HEK293 (cell line): ENCODE data around the gene FDXACB1.

ENCODE experiments used
- CTCF ChIA-PET: fragments of 350-600 bp; formaldehyde crosslinking; extraction: SDS; loops from one replicate; lab custom pipeline; 2021; ENCODE audit warnings: antibody characterized with exemption; lab: Yijun Ruan, JAX
- POLR2A ChIA-PET: fragments of 300-600 bp; formaldehyde crosslinking; extraction: SDS; loops from one replicate; lab custom pipeline; 2020; ENCODE audit warnings: antibody characterized with exemption, inconsistent platforms; lab: Yijun Ruan, JAX
- H3K27ac ChIP-seq: fragments of 200-500 bp; sonication (Bioruptor generic); 2 replicates; pipeline ENCODE4 v1.5.1; 2014; ENCODE audit warnings: low read depth, low read length, control low read depth, inconsistent platforms; ENCODE audit errors: extremely low read depth
- H3K36me3 ChIP-seq, 2 experiments: fragments of 200-500 bp in 1 of 2; sonication (Bioruptor generic) in 1 of 2; 1 replicate in 1 of 2; 2 replicates in 1 of 2; pipeline ENCODE4 v1.5.1; 2014 to 2017; ENCODE audit warnings: inconsistent platforms in 2 of 2, low read length in 2 of 2; ENCODE audit not compliant: control insufficient read depth in 2 of 2, insufficient read depth in 1 of 2
- H3K4me1 ChIP-seq: fragments of 200-500 bp; sonication (Bioruptor generic); 2 replicates; pipeline ENCODE4 v1.5.1; 2014; ENCODE audit warnings: mild to moderate bottlenecking, low read length, inconsistent platforms; ENCODE audit not compliant: control insufficient read depth, insufficient read depth
- H3K4me3 ChIP-seq: 2 replicates; pipeline ENCODE4 v1.5.1; 2011; ENCODE audit warnings: low read depth, mild to moderate bottlenecking, control low read depth, low read length, moderate library complexity
- H3K9me3 ChIP-seq: fragments of 200-500 bp; sonication (Bioruptor generic); 2 replicates; pipeline ENCODE4 v1.5.1; 2014; ENCODE audit warnings: low read depth, low read length, inconsistent platforms; ENCODE audit not compliant: control insufficient read depth, insufficient read depth
- EGR2 ChIP-seq: fragments of 450-650 bp; formaldehyde crosslinking; IDR thresholded peaks from 2 replicates; pipeline ENCODE4 v1.5.1; 2016; ENCODE audit warnings: low read depth, missing biosample characterization, missing genetic modification characterization
- IKZF3 ChIP-seq: fragments of 450-650 bp; IDR thresholded peaks from 2 replicates; pipeline ENCODE4 v1.5.0; 2018; ENCODE audit warnings: missing biosample characterization, mild to moderate bottlenecking, missing genetic modification characterization, moderate library complexity
- REPIN1 ChIP-seq: fragments of 450-650 bp; formaldehyde crosslinking; IDR thresholded peaks from 2 replicates; pipeline ENCODE4 v1.5.1; 2017; ENCODE audit warnings: missing biosample characterization, missing genetic modification characterization, low read depth
- SCRT1 ChIP-seq: fragments of 450-650 bp; formaldehyde crosslinking; IDR thresholded peaks from 2 replicates; pipeline ENCODE4 v1.5.1; 2016; ENCODE audit warnings: missing biosample characterization, missing genetic modification characterization, borderline replicate concordance
- ZNF146 ChIP-seq: fragments of 450-650 bp; formaldehyde crosslinking; IDR thresholded peaks from 2 replicates; pipeline ENCODE4 v1.5.1; 2016; ENCODE audit warnings: missing biosample characterization, missing genetic modification characterization
- ZNF23 ChIP-seq: fragments of 450-650 bp; formaldehyde crosslinking; IDR thresholded peaks from 2 replicates; pipeline ENCODE4 v1.5.1; 2016; ENCODE audit warnings: missing biosample characterization, missing genetic modification characterization, borderline replicate concordance
- ZNF266 ChIP-seq: fragments of 450-650 bp; formaldehyde crosslinking; IDR thresholded peaks from 2 replicates; pipeline ENCODE4 v1.5.1; 2016; ENCODE audit warnings: missing biosample characterization, missing genetic modification characterization, low read depth
- ZNF510 ChIP-seq: fragments of 450-650 bp; formaldehyde crosslinking; IDR thresholded peaks from 2 replicates; pipeline ENCODE4 v1.5.1; 2018; ENCODE audit warnings: mild to moderate bottlenecking, missing genetic modification characterization, missing biosample characterization; ENCODE audit not compliant: insufficient replicate concordance
- ZNF555 ChIP-seq: fragments of 450-650 bp; formaldehyde crosslinking; conservative IDR thresholded peaks from 2 replicates; pipeline ENCODE4 v1.5.1; 2017; ENCODE audit warnings: missing biosample characterization, mild to moderate bottlenecking, missing genetic modification characterization, inconsistent platforms
- ZNF76 ChIP-seq: fragments of 450-650 bp; formaldehyde crosslinking; IDR thresholded peaks from 2 replicates; pipeline ENCODE4; 2016; ENCODE audit warnings: low read depth, missing biosample characterization, missing genetic modification characterization, borderline replicate concordance
- ZNF837 ChIP-seq: fragments of 450-650 bp; formaldehyde crosslinking; IDR thresholded peaks from 2 replicates; pipeline ENCODE4 v1.5.1; 2016; ENCODE audit warnings: missing biosample characterization, missing genetic modification characterization
- TF ChIP-seq, protein P1 (sequence below): fragments of 450-650 bp; formaldehyde crosslinking; IDR thresholded peaks from 2 replicates; pipeline ENCODE4 v1.5.1; 2016; ENCODE audit warnings: missing biosample characterization, missing genetic modification characterization
- TF ChIP-seq, protein P2 (sequence below): fragments of 450-650 bp; formaldehyde crosslinking; IDR thresholded peaks from 2 replicates; pipeline ENCODE4 v1.5.1; 2016; ENCODE audit warnings: missing biosample characterization, missing genetic modification characterization
- TF ChIP-seq, protein P3 (sequence below): fragments of 450-650 bp; formaldehyde crosslinking; IDR thresholded peaks from 2 replicates; pipeline ENCODE4 v1.5.1; 2017; ENCODE audit warnings: missing biosample characterization, missing genetic modification characterization
- TF ChIP-seq, protein P4 (sequence below): fragments of 450-650 bp; formaldehyde crosslinking; IDR thresholded peaks from 2 replicates; pipeline ENCODE4 v1.5.1; 2017; ENCODE audit warnings: missing biosample characterization, missing genetic modification characterization
- TF ChIP-seq, protein P5 (sequence below): fragments of 450-650 bp; formaldehyde crosslinking; IDR thresholded peaks from 2 replicates; pipeline ENCODE4 v1.5.1; 2016; ENCODE audit warnings: missing biosample characterization, missing genetic modification characterization, borderline replicate concordance
- TF ChIP-seq, protein P6 (sequence below): fragments of 450-650 bp; formaldehyde crosslinking; IDR thresholded peaks from 2 replicates; pipeline ENCODE4 v1.5.1; 2016; ENCODE audit warnings: missing biosample characterization, missing genetic modification characterization
- TF ChIP-seq, protein P7 (sequence below): fragments of 450-650 bp; formaldehyde crosslinking; IDR thresholded peaks from 2 replicates; pipeline ENCODE4 v1.5.1; 2016; ENCODE audit warnings: missing biosample characterization, missing genetic modification characterization

The FDXACB1 gene

DNA sequence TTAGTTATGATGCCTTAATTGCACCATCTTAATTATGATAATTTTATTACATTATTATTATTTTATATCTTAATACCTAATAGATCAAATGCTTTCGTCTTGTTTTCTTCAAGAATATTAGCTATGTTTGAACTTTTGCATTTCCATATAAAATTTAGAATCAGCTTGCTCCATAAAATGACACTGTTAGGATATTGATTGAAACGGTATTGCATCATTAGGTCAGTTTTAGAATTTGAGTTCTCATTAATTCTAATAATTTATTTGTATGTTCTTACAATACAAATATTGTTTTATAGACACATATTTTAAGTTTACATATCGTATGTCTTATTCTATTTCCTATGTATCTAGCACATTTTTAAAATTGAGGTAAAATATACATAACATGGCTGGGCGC is 7.1 kb upstream of the FDXACB1 start:
- H3K4me1 ChIP-seq: no peaks in the 10 kb centered on the region
- POLR2A ChIA-PET: interaction anchor here (0.6 kb wide), 1 partner anchor 64 kb away, joined by 5 read pairs; no protein-coding TSS in a partner anchor
- CTCF ChIA-PET: no interaction called here
- H3K36me3 ChIP-seq: no peaks in the 10 kb centered on the region
- no peak overlapping the region for H3K27ac ChIP-seq
- no peaks in the 10 kb centered on the region for H3K9me3 ChIP-seq
- H3K4me3 ChIP-seq: no peak overlapping the region
- TF ChIP-seq EGR2 (no peak), ZNF837 (tag by site-specific recombination) (no peak), SCRT1 (tag by site-specific recombination) (no peak), ZNF266 (tag by site-specific recombination) (no peak), IKZF3 (tag by site-specific recombination) (no peak), ZNF76 (no peak), ZNF555 (tag by site-specific recombination) (no peak), REPIN1 (tag by site-specific recombination) (no peak), ZNF23 (no peak), ZNF510 (tag by site-specific recombination) (no peak), ZNF146 (tag by site-specific recombination) (no peak)
- TF ChIP-seq, protein P1, sequence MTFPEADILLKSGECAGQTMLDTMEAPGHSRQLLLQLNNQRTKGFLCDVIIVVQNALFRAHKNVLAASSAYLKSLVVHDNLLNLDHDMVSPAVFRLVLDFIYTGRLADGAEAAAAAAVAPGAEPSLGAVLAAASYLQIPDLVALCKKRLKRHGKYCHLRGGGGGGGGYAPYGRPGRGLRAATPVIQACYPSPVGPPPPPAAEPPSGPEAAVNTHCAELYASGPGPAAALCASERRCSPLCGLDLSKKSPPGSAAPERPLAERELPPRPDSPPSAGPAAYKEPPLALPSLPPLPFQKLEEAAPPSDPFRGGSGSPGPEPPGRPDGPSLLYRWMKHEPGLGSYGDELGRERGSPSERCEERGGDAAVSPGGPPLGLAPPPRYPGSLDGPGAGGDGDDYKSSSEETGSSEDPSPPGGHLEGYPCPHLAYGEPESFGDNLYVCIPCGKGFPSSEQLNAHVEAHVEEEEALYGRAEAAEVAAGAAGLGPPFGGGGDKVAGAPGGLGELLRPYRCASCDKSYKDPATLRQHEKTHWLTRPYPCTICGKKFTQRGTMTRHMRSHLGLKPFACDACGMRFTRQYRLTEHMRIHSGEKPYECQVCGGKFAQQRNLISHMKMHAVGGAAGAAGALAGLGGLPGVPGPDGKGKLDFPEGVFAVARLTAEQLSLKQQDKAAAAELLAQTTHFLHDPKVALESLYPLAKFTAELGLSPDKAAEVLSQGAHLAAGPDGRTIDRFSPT: no peak
- TF ChIP-seq, protein P2, sequence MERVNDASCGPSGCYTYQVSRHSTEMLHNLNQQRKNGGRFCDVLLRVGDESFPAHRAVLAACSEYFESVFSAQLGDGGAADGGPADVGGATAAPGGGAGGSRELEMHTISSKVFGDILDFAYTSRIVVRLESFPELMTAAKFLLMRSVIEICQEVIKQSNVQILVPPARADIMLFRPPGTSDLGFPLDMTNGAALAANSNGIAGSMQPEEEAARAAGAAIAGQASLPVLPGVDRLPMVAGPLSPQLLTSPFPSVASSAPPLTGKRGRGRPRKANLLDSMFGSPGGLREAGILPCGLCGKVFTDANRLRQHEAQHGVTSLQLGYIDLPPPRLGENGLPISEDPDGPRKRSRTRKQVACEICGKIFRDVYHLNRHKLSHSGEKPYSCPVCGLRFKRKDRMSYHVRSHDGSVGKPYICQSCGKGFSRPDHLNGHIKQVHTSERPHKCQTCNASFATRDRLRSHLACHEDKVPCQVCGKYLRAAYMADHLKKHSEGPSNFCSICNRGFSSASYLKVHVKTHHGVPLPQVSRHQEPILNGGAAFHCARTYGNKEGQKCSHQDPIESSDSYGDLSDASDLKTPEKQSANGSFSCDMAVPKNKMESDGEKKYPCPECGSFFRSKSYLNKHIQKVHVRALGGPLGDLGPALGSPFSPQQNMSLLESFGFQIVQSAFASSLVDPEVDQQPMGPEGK (tag by site-specific recombination): no peak
- TF ChIP-seq, protein P3, sequence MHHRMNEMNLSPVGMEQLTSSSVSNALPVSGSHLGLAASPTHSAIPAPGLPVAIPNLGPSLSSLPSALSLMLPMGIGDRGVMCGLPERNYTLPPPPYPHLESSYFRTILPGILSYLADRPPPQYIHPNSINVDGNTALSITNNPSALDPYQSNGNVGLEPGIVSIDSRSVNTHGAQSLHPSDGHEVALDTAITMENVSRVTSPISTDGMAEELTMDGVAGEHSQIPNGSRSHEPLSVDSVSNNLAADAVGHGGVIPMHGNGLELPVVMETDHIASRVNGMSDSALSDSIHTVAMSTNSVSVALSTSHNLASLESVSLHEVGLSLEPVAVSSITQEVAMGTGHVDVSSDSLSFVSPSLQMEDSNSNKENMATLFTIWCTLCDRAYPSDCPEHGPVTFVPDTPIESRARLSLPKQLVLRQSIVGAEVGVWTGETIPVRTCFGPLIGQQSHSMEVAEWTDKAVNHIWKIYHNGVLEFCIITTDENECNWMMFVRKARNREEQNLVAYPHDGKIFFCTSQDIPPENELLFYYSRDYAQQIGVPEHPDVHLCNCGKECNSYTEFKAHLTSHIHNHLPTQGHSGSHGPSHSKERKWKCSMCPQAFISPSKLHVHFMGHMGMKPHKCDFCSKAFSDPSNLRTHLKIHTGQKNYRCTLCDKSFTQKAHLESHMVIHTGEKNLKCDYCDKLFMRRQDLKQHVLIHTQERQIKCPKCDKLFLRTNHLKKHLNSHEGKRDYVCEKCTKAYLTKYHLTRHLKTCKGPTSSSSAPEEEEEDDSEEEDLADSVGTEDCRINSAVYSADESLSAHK: no peak
- TF ChIP-seq, protein P4, sequence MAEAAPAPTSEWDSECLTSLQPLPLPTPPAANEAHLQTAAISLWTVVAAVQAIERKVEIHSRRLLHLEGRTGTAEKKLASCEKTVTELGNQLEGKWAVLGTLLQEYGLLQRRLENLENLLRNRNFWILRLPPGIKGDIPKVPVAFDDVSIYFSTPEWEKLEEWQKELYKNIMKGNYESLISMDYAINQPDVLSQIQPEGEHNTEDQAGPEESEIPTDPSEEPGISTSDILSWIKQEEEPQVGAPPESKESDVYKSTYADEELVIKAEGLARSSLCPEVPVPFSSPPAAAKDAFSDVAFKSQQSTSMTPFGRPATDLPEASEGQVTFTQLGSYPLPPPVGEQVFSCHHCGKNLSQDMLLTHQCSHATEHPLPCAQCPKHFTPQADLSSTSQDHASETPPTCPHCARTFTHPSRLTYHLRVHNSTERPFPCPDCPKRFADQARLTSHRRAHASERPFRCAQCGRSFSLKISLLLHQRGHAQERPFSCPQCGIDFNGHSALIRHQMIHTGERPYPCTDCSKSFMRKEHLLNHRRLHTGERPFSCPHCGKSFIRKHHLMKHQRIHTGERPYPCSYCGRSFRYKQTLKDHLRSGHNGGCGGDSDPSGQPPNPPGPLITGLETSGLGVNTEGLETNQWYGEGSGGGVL (tag by site-specific recombination): no peak
- TF ChIP-seq, protein P5, sequence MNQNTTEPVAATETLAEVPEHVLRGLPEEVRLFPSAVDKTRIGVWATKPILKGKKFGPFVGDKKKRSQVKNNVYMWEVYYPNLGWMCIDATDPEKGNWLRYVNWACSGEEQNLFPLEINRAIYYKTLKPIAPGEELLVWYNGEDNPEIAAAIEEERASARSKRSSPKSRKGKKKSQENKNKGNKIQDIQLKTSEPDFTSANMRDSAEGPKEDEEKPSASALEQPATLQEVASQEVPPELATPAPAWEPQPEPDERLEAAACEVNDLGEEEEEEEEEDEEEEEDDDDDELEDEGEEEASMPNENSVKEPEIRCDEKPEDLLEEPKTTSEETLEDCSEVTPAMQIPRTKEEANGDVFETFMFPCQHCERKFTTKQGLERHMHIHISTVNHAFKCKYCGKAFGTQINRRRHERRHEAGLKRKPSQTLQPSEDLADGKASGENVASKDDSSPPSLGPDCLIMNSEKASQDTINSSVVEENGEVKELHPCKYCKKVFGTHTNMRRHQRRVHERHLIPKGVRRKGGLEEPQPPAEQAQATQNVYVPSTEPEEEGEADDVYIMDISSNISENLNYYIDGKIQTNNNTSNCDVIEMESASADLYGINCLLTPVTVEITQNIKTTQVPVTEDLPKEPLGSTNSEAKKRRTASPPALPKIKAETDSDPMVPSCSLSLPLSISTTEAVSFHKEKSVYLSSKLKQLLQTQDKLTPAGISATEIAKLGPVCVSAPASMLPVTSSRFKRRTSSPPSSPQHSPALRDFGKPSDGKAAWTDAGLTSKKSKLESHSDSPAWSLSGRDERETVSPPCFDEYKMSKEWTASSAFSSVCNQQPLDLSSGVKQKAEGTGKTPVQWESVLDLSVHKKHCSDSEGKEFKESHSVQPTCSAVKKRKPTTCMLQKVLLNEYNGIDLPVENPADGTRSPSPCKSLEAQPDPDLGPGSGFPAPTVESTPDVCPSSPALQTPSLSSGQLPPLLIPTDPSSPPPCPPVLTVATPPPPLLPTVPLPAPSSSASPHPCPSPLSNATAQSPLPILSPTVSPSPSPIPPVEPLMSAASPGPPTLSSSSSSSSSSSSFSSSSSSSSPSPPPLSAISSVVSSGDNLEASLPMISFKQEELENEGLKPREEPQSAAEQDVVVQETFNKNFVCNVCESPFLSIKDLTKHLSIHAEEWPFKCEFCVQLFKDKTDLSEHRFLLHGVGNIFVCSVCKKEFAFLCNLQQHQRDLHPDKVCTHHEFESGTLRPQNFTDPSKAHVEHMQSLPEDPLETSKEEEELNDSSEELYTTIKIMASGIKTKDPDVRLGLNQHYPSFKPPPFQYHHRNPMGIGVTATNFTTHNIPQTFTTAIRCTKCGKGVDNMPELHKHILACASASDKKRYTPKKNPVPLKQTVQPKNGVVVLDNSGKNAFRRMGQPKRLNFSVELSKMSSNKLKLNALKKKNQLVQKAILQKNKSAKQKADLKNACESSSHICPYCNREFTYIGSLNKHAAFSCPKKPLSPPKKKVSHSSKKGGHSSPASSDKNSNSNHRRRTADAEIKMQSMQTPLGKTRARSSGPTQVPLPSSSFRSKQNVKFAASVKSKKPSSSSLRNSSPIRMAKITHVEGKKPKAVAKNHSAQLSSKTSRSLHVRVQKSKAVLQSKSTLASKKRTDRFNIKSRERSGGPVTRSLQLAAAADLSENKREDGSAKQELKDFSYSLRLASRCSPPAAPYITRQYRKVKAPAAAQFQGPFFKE: no peak
- TF ChIP-seq, protein P6, sequence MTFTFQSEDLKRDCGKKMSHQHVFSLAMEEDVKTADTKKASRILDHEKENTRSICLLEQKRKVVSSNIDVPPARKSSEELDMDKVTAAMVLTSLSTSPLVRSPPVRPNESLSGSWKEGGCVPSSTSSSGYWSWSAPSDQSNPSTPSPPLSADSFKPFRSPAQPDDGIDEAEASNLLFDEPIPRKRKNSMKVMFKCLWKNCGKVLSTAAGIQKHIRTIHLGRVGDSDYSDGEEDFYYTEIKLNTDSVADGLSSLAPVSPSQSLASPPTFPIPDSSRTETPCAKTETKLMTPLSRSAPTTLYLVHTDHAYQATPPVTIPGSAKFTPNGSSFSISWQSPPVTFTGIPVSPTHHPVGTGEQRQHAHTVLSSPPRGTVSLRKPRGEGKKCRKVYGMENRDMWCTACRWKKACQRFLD: no peak
- TF ChIP-seq, protein P7, sequence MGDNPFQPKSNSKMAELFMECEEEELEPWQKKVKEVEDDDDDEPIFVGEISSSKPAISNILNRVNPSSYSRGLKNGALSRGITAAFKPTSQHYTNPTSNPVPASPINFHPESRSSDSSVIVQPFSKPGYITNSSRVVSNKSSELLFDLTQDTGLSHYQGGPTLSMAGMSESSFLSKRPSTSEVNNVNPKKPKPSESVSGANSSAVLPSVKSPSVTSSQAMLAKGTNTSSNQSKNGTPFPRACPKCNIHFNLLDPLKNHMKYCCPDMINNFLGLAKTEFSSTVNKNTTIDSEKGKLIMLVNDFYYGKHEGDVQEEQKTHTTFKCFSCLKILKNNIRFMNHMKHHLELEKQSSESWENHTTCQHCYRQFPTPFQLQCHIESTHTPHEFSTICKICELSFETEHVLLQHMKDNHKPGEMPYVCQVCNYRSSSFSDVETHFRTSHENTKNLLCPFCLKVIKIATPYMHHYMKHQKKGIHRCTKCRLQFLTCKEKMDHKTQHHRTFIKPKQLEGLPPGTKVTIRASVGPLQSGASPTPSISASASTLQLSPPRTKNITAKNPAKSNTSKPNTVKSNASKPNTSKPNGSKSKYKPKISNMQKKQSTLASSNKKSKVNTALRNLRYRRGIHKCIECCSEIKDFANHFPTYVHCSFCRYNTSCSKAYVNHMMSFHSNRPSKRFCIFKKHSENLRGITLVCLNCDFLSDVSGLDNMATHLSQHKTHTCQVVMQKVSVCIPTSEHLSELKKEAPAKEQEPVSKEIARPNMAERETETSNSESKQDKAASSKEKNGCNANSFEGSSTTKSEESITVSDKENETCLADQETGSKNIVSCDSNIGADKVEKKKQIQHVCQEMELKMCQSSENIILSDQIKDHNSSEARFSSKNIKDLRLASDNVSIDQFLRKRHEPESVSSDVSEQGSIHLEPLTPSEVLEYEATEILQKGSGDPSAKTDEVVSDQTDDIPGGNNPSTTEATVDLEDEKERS (tag by site-specific recombination): no peak
